NCI-H1105 (cell line): ENCODE measurements around the gene PHACTR1.
"Not testable (repeated sequence)": the region's sequence is repeated elsewhere in the genome, so short reads cannot be mapped to it uniquely, and the experiment has no call there.

ENCODE experiments used
- DNase-seq: peaks from one replicate; lab custom pipeline; 2025; lab: John Stamatoyannopoulos, UW

The PHACTR1 gene

DNA sequence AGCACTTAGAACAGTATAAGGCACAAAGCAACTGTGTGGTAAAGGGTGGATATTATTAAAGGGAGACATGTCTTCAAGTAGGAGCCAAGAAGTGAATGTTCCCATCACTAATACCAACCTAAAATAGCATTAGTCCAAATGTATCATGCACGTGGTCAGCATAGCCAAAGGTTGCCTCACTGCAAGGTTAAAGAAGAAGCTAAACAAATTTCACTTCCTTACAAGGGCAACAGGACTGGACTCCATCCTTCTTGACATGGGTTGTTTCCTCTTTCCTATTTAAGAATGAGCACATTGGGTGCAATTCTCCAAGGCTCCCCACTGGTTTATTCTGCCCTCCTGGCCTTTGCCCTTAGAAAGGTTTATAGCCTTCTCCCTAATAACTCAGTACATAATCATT, 186.7 kb downstream of the PHACTR1 start:
- no peak for DNase-seq

- DNase-seq = no peak
These were observed 193.3 kb downstream of the PHACTR1 start for GRCh38 chr6:12909833-12910232.

- DNase-seq = peak; percentile 7
These were observed 194.9 kb downstream of the PHACTR1 start for GRCh38 chr6:12911427-12911826.

DNA sequence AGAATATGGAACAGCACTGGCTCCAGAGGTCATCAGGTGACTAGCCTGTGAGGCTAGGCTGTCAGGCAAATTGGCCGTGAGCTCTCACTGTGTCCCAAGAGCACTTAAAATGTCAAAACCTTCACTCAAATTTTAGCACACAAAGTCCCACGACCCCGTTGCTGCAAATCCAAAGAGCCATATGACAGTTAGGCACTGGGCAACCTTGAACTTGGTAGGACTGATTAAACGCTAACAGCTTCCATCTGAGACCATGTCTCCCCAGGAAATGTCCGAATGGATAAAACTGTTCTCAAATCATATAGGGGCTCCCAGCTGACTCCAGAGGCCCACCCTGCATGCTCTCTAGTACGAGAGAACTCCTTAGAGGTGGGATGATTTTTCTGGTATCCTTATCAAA, 196.6 kb downstream of the PHACTR1 start:
- DNase-seq = no peak

GRCh38 chr6:12916006-12916405, 199.4 kb downstream of the PHACTR1 start:
- no peak for DNase-seq

DNA sequence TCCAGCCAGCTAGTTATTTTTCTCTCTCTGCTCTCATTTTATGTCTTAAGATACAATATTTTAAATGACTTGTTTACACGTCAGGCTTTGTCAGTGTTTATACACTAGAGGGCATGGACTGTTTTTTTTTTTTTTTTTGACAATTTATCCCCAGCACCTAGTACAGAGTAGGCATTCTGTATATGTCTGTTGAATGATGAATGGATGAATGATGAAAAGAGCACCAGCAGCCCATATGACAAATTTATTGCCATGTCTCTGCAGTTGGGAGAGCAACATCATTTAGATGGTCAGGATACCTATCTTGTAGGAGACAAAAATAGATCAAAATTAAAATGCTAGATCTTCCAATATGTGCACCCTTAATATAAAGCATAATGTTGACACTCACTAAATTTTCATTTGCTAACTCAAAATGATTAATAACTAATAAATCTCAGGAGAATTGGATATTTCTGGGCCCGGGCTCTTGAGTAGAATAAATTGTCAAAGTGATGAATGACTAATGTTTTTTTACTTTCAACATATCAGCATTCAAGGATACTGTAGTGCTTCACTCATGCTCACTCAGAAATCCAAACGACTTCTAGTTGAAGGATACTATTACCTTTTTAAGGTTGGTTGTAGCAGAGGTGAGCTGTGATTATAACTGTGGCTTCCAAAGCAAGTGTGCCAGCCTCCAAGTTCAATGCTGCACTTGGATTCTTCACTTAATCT, 200.0 kb downstream of the PHACTR1 start:
- no peak for DNase-seq

DNA sequence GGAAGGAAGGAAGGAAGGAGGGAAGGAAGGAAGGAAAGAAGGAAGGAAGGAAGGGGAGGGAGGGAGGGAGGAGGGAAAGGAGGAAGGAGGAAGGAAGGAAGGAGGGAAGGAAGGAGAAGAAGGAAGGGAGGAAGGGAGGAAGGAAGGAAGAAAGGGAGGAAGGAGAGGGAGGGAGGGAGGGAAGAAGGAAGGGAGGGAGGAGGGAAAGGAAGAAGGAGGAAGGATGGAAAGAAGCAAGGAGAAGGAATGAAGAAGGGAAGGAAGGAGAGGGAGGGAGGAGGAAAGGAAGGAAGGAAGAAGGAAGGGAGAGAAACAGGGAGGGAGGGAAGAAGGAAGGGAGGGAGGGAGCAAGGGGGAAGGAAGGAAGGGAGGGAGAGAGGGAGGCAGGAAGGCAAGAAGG, 204.9 kb downstream of the PHACTR1 start:
- DNase-seq = no peak

- DNase-seq = no peak
These were observed 207.2 kb downstream of the PHACTR1 start for GRCh38 chr6:12923644-12924235.

DNA sequence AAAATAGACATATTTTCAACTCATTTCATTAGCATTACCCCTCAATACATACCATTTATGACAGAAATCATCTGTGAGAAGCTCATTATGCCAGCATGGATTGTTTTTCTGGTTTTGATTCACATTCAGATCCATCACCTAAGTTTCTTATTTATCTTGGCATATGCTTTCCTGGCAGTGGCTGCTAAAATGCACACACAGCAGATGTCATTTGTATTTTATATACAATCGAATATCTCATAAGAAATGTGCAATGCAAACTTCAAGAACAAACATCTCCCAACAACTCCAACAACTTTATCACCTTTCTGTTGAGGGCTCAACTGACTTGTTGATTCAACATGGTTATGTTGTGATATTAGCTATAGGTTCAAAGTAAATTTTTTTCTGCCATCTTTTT, 208.3 kb downstream of the PHACTR1 start:
- DNase-seq = no peak

DNA sequence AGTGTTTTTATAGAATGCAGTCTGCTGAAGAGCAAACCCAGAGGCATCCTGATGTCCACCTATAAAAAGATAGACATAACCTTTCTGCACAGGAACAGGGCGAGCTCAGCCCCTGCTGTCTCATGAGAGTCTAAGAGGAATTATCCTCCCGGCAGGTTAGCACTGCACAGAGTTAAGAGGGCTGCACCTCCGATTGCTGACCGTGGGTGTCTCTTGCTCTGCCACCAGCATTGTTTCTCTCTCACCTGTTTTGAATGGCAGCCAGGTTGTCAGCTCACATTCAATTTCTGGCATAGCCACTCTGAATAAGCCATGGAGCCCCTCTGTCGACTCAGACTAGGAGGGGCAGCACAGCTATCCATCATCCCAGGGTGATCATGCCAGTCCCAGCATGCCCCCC, 211.2 kb downstream of the PHACTR1 start:
- DNase-seq = peak; percentile 59

DNA sequence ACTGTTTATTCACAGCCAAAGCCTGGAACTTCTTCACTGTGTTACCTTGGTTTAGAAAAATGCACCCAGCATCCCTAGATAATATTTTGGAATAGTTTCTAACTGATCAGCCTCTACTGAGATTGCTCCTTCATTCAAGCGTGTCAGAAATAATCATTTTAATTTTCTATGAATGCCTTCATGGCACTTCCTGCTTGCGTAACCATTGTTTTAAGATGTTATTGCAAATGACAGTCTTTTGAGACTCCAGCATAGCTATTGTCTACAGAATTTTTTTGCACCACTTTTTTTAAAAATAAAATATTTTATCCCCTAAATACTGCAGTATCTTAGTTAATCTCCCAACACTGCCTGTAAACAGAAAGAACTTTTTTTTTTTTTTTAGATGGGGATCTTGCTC, 213.1 kb downstream of the PHACTR1 start:
- DNase-seq = no peak

DNA sequence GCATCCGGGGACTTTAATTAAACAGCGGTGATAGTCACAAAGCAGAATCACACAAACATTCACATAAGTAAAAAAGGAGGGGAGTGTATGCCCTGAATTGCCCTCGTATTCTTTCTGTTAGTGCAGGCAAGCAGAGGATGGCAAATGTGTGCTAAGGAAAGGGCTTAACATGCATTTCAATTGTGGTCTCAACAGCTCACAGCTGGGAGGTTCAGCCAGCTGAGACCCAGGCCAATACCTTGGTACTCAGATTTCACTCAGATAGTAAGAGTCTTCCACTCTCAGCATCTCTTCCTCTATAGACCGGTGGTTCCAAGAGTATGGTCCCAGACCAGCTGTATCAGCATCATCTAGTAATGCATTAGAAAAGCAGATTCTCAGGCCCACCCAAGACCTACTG, 215.1 kb downstream of the PHACTR1 start:
- no peak for DNase-seq

- no peak for DNase-seq
These were observed 219.1 kb downstream of the PHACTR1 start for GRCh38 chr6:12935637-12936036.

- DNase-seq = no peak
These were observed 221.4 kb downstream of the PHACTR1 start for GRCh38 chr6:12937971-12938370.

GRCh38 chr6:12939314-12939713, 222.7 kb downstream of the PHACTR1 start:
- DNase-seq = no peak

GRCh38 chr6:12941422-12941821, 224.9 kb downstream of the PHACTR1 start:
- DNase-seq = no peak

GRCh38 chr6:12943549-12943948, 227.0 kb downstream of the PHACTR1 start:
- no peak for DNase-seq

- DNase-seq = no peak
These were observed 227.4 kb downstream of the PHACTR1 start for GRCh38 chr6:12944001-12944400.

GRCh38 chr6:12944528-12944927, 228.0 kb downstream of the PHACTR1 start:
- not testable (repeated sequence) for DNase-seq

- no peak for DNase-seq
These were observed 230.7 kb downstream of the PHACTR1 start for GRCh38 chr6:12947151-12947871.

GRCh38 chr6:12947967-12948366, 231.4 kb downstream of the PHACTR1 start:
- no peak for DNase-seq

GRCh38 chr6:12950976-12951375, 234.4 kb downstream of the PHACTR1 start:
- DNase-seq = no peak

DNA sequence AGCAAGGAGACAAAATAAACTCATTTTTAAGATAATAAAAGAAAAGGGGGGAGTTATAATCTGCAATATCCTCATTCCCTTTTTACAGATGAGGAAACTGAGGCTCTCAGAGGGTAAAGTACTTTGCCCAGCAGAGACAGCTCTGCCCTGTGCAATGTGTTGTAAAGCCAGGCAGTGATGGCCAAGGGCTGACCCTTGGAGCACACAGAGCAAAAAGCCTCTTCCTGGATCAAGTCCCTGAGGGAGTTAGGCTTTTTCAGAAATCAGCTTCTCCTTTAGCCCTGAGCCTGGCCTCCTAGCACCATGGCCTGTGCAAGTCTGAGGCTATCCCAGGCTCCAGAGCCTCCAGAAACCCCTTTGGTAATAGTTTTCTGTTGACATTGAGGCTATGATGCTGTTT, 234.8 kb downstream of the PHACTR1 start:
- no peak for DNase-seq
